Smooth muscle cell (in vitro differentiated cells): Measurements from ENCODE around the gene ID3. TPM values are rescaled to one million over a fixed set of nuclear protein-coding genes. Genes with fewer than 3 reads are reported as not detected.
A peak's percentile ranks its signal among the peaks of the same experiment; 100 is the strongest.

ENCODE experiments used
- DNase-seq: peaks from one replicate; lab custom pipeline; 2025; ENCODE audit not compliant: unreplicated experiment; lab: John Stamatoyannopoulos, UW
- H2AFZ ChIP-seq: fragments of 200-600 bp; sonication (generic); 2 replicates; pipeline ENCODE4 v1.6.0; 2016; ENCODE audit warnings: antibody characterized with exemption, low read depth, mild to moderate bottlenecking
- H3F3A ChIP-seq: fragments of 200-600 bp; sonication (generic); 2 replicates; pipeline ENCODE4 v1.6.0; 2017; ENCODE audit warnings: antibody characterized with exemption, low read depth
- H3K27ac ChIP-seq: fragments of 200-600 bp; sonication (generic); 2 replicates; pipeline ENCODE4 v1.5.1; 2016; ENCODE audit warnings: low read depth, mild to moderate bottlenecking
- H3K27me3 ChIP-seq: fragments of 200-600 bp; sonication (generic); 2 replicates; pipeline ENCODE4 v1.6.1; 2016; ENCODE audit warnings: low read depth, mild to moderate bottlenecking
- H3K36me3 ChIP-seq: fragments of 200-600 bp; sonication (generic); 2 replicates; pipeline ENCODE4 v1.5.1; 2016; ENCODE audit warnings: low read depth
- H3K4me1 ChIP-seq: fragments of 200-600 bp; sonication (generic); 2 replicates; pipeline ENCODE4 v1.5.1; 2016; ENCODE audit warnings: low read depth
- H3K4me2 ChIP-seq: fragments of 200-600 bp; sonication (generic); 2 replicates; pipeline ENCODE4 v1.6.0; 2016; ENCODE audit warnings: mild to moderate bottlenecking
- H3K4me3 ChIP-seq: fragments of 200-600 bp; sonication (generic); 2 replicates; pipeline ENCODE4 v1.5.1; 2016; ENCODE audit warnings: mild to moderate bottlenecking
- H3K79me2 ChIP-seq: fragments of 200-600 bp; sonication (generic); 2 replicates; pipeline ENCODE4 v1.6.0; 2016; ENCODE audit warnings: low read depth, mild to moderate bottlenecking
- H3K9ac ChIP-seq: fragments of 200-600 bp; sonication (generic); 2 replicates; pipeline ENCODE4 v1.6.0; 2016; ENCODE audit warnings: low read depth
- H3K9me3 ChIP-seq: fragments of 200-600 bp; sonication (generic); replicated peaks from 2 replicates; pipeline ENCODE4 v1.5.1; 2016; ENCODE audit warnings: low read depth
- H4K20me1 ChIP-seq: fragments of 200-600 bp; sonication (generic); 2 replicates; pipeline ENCODE4 v1.6.0; 2016; ENCODE audit warnings: low read depth
- CTCF ChIP-seq: fragments of 200-600 bp; sonication (generic); IDR thresholded peaks from 2 replicates; pipeline ENCODE4 v1.5.1; 2017; ENCODE audit warnings: borderline replicate concordance, mild to moderate bottlenecking, antibody characterized with exemption; ENCODE audit not compliant: insufficient read depth, poor library complexity, severe bottlenecking
- WGBS: methylation state at CpG from one replicate; pipeline ENCODE4 v1.1.7; 2016; ENCODE audit warnings: low lambda C conversion rate; 5-methylcytosine and 5-hydroxymethylcytosine counted together
- polyA plus RNA-seq: library from polyadenylated mRNA; unstranded; fragments of >200 nt; fragmentation: Nextera tagmentation; extraction: Ambion mirVana; gene quantifications from 2 replicates; pipeline ENCODE4 v1.2.1, GENCODE V29; 2016
- total RNA-seq: library from RNA; depleted of rRNA; stranded (reverse); fragments of >200 nt; gene quantifications from 2 replicates; pipeline ENCODE4 v1.2.3, GENCODE V29; 2014

The ID3 gene
- total and polyA plus RNA-seq, 2 experiments from 2014 or later = 752 to 929 TPM

DNA sequence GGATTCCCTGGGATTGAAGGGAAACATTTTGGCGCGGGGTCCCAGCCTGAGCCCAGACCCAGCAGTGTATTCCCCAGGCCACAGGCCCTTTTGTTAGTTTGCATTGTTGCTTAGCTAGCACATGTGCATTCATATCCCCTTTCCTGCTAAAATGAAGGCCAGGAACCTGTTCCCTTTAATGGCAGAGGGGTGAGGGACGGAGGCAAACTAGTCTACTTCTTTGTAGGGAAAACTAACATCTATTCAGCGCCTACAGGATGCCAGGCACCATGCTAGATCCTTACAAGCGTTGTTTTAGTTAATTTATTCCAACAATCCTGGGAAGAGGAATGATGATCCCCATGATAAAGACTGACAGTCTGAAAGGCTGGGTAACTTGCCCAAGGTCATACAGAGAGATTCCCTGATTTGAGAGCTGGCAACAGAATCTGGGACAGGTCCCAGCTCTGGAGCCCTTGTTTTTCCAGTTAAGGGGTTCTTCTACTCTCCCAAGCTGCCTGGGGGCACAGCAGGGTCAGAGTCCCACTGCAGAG, 27.7 kb downstream of the ID3 start:
- Histone ChIP-seq H3K27me3 (peaks cover 4% of the 10 kb centered on the region), H4K20me1 (no peaks in the 10 kb centered on the region), H3K4me3 (peak overlapping the region; percentile 65), H3K9me3 (no peaks in the 10 kb centered on the region), H3K36me3 (no peaks in the 10 kb centered on the region), H2AFZ (peak overlapping the region; percentile 78), H3K4me1 (peaks cover 21% of the 10 kb centered on the region), H3F3A (no peaks in the 10 kb centered on the region), H3K9ac (no peak overlapping the region), H3K4me2 (peak overlapping the region; percentile 99), H3K79me2 (no peaks in the 10 kb centered on the region), H3K27ac (no peak overlapping the region)
- DNase-seq = no peak
- no peak for TF ChIP-seq CTCF
- WGBS = 32% methylated on average over 5 of the region's 5 CpGs

DNA sequence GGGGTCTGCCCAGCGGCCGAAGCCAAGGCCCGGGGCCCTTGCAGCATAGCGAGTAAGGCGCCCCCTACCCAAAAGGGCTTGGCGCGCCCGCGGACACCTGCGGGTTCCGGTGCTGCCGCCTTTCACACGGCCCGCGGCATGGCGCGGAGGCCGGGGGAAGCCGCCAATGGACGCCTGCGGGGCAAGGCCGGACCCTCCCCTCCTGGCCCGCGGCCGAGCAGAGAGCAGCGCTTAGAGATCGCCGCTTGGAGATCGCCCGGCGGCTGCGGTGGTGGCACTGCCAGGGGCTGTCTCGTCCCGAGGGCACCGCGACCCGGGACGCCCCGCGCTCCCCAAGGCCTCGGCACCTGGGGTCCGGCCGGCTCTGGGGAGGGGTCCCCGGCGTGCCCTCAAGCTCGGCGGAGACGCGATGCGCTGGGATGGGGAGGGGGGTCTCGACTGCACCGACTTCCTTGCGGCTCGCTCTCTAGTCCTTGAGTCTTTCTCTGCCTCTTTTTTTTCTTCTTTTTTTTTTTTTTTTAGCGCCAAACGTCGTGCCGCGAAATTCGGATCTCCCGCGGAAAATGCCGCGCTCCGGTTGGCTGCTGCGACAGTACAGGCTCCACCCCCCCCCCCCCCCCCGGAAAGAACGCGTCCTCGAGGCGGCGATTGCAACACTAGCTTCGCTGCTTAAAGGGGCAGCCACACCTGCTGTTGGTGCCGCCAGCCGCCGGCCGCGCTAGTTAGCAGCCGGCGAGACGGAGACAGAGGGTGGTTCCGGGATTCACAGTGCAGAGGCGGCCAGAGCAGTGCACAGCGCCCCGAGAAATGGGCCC, 28.3 kb downstream of the ID3 start, which contains the start of gene E2F2:
Gene E2F2, minus strand, starts transcription at position 487 of the 815 bp plus-strand sequence. Its CDS starts 440 bp downstream, at position 47.
- Histone ChIP-seq H3K9ac (no peak within 1 kb of the TSS), H3K4me1 (peaks cover 21% of the 10 kb centered on the region), H3K4me2 (peak within 1 kb of the TSS; percentile 99), H4K20me1 (no peaks in the 10 kb centered on the region), H3K9me3 (no peaks in the 10 kb centered on the region), H3K27me3 (peaks cover 4% of the 10 kb centered on the region), H3F3A (no peaks in the 10 kb centered on the region), H3K36me3 (no peaks in the 10 kb centered on the region), H2AFZ (peak within 1 kb of the TSS; percentile 78), H3K4me3 (peak within 1 kb of the TSS; percentile 65), H3K27ac (no peak within 1 kb of the TSS), H3K79me2 (no peaks in the 10 kb centered on the region)
- peak; percentile 62 for DNase-seq
- WGBS = 2% methylated on average over 71 of the region's 85 CpGs
- no peak for TF ChIP-seq CTCF

DNA sequence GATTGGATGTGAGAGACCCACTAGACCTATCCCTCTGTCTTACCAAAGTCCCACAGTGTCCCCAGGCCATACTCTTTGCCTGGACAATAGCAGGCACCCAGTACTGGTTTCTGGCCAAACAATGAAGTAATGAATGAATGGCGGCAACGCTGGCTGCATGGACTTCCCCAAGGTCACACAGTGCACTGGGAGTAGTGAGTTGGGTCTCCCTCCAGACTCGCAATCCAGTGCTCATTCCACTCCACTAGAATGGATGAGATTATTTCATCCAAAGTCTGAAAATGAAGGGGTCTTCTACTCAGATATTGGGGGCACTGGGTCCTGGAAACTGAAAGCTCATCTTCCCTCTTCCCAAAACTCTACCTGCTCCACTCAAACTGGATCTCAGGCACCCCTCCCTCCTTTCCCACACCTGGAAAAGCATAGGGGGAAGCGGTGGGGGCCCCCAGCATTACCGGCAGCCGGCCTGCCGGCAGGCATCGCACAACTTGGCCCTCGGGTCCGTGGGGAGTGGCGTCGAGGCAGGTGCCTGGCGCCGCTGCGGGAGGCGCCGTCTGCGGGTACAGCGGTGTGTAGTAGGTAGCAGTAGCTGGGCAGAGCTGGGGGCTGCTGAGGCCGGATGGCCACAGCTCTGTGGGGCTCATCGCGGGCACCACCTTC, 29.1 kb downstream of the ID3 start:
- H3K4me1 ChIP-seq = peaks cover 21% of the 10 kb centered on the region
- no peaks in the 10 kb centered on the region for H3K79me2 ChIP-seq
- no peak for TF ChIP-seq CTCF
- no peak overlapping the region for H3K27ac ChIP-seq
- H3K4me2 ChIP-seq = peak overlapping the region; percentile 99
- no peaks in the 10 kb centered on the region for H3K9me3 ChIP-seq
- no peak overlapping the region for H2AFZ ChIP-seq
- no peaks in the 10 kb centered on the region for H3K36me3 ChIP-seq
- H4K20me1 ChIP-seq = no peaks in the 10 kb centered on the region
- no peaks in the 10 kb centered on the region for H3F3A ChIP-seq
- peaks cover 4% of the 10 kb centered on the region for H3K27me3 ChIP-seq
- WGBS = 23% methylated on average over 22 of the region's 22 CpGs
- DNase-seq = no peak
- no peak overlapping the region for H3K9ac ChIP-seq
- peak overlapping the region; percentile 65 for H3K4me3 ChIP-seq
